DMS53 treated with DMSO at 0.1 percent for 48 hours (cell line): ENCODE measurements around the gene DCST1.

Experiments used
- DNase-seq: peaks from one replicate; lab custom pipeline; 2025; ENCODE audit not compliant: unreplicated experiment; lab: John Stamatoyannopoulos, UW

The DCST1 gene

DNA sequence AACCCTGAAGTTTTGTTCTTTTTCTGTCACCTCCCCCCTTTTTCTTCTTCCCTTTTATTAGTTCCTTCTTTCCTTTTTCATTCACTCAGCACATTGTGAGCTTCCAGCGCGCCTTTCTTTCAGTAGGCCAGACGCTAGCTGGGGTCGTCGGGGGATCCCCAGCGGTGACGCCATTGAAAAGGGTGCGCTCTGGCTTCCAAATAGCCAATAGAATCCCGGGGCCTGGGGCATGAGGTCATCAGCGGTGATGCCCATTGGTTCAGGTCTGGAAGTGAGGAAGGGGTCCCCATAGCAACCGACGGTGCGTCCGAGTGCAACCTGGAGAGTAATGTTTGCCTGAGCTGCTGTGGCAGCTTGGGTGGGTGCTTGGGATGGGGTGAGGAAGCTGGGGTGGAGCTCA is 38.1 kb downstream of the DCST1 start:
- no peak for DNase-seq

DNA sequence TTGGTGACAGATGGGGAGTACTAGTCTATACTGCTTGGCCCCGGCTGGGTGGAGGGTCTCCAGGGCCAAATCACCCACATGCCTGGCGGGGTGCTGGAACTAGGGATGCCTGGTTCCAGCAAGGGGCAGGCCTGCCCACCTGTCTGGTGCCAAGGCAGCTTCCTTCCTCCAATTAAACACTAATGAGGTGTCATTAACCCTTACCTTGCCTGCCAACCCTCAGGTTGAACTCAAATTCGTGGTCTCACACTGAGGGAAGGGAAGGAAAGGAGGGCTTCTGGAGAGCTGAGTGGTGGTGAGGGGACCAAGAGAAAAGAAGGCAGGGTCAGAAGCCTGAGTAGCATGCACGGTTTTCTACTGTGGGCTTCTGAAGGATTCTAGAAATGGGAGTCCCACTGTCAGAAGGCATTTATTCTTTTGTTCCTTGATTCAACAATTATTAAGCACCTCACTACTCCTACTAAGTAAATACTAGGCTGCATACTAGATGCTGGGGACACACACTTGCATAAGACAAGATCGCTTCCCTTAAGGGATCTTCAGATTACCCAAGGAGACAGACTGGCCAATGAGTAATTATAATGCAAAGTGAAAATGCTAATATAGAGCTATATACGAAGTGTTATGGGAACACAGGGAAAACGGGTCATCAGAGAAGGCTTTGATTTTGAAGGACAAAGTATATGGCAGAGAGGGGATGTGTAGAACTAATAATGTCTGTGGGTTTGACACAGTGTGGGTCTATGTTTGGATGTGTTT is 39.1 kb downstream of the DCST1 start:
- DNase-seq: no peak

DNA sequence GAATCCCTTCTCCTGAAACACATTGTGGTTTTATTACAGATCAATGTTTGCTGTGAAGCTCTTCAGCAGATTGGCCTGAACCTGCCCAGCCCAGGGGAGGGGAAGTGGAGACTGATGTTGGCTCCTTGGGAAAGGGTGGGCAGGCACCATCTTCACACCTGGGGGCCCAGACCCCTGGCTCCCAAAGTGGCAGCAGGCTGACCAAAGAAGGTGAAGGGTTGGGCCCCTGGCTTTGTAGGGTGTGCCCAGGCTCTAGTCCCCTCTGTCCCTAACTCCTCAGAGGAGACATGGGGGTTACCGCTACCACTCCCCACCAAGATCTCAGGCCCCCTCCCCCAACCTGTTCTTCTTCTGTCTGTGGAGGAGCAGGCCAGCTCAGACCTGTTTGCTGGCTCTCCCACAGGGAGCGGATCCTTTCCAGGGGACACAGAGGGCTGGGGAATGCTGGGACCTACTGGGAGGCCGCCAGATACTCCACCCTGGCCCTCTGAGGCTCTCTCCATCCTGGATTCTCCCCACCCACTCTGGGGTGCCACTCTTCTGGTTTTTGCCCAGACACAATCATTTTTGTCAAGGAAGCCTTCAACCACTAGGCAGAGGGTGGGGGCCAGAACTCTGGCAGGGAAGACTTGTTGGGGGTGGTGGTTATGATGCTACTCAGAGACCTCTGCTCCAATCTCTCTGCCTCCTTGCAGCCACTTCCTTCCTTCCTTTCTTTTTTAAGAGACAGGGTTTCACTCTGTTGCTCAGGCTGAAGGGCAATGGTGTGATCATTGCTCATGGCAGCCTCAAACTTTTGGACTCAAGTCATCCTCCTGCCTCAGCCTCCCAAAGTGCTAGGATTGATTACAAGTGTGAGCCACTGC is 40.0 kb downstream of the DCST1 start:
- no peak for DNase-seq

DNA sequence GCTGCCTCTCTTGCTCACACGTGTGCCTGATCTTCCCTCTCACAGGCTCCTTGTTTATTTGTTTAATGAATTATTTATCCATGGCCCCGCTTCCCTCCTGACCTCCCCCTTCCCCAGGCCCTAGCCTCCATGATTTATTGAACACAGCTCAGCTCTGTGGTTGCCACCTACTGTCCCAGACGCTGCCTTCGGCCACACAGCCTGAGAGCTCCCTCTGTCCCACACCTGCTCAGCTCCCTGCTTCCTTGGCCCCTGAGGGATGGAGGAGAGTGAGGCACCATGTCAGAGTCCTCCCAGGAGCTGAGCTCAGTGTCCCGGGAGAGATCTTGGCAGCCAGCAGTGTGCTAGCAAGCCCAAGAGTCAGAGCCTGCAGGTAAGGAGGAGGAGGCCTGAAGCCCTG is 41.9 kb downstream of the DCST1 start:
- DNase-seq: no peak

DNA sequence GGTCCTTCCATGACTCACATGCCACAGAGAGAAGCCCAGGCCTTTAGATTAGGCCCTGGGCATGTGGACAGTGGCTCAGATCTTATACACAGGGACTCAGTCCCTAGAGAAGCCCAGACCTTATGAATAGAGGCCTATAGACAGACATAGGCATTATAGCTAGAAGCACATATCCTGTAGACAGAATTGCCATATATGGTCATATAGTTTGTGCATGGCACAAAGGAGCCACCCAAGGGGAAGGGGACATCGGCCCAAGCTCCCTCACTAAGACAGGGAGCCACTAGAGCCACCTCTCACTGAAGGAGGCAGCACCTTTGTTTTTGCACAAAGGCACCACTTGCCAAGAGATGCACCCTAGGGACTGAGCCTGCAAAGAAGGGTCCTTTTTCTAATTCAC is 42.7 kb downstream of the DCST1 start:
- no peak for DNase-seq

DNA sequence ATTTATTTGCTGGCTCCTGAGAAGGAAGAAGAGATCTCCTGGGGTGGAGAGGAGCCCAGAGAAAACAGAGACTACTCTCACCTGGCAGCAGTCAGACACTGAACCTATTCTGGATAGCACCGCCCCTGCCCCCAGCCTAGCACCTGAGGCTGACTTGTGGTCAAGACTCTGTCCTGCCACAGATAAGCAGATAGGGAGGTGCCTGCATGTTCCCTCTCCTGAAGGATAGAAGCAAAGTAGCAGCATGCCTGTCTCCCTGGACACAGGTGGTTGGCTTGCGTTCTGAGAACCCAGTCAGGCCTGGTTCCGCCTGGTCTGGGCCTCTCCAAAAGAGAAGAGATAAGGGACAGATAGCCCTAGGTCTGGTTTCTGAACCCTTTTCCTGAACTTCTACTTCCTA is 43.7 kb downstream of the DCST1 start:
- DNase-seq: no peak

DNA sequence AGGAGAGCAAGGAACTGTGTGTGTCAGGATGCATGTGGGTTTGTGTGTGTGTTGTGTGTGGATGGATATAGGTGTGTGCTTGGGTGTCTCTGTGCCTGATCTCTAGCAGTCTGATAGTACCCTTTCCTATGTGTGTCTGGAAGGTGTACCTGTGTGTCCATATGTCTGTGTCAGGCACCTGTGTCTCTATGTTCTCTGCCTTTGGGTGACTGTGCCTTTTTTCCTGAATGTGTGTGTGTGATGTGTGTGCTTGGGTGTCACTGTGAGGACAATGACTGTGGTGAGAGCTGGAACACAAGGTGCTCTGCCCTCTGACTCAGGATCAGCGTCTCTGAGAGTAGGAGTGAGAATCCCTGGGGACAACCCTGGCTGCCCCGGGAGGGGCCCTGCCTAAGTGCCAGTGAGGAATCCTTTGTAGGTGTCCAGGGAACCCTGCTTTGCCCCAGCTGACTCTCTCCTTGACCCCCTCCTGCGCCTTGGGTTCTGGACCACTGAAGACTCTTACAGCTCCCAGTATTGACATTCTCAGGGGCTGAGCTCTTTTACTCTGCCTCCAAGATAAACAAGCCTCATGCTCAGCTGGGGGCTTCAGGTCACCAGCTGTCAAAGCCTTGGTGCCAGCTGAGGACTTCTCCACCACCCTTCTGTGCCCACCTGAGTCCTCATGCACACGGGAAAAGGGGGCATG is 44.3 kb downstream of the DCST1 start:
- no peak for DNase-seq

DNA sequence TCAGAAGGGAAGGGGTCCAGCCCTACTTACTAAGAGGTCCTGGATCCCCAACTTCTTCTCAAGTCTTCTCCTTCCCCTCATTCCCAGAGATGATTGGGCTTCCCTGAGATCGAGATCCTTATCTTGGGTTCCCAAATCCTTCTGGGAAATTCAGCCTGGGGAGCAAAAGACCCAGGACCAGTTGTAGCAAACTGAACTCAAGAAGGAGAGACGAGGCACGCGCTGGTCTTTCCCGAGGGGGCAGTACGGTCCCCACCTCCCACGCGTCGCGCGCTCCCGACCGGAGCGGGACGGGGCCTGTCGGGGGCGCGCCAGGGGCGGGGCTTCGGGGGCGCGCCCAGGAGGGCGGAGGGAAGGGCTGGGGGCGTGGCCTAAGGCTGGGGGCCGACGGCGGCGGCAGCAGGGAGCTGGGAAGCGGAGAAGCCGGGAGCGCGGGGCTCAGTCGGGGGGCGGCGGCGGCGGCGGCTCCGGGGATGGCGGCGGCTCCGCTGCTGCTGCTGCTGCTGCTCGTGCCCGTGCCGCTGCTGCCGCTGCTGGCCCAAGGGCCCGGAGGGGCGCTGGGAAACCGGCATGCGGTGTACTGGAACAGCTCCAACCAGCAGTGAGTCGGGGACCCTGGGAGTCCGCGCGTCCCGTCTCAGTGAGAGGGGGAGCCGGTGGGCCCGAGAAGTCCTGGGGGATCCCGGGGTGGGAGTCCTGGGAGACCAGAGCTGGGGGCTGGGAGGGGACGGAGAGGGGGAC is 45.0 kb downstream of the DCST1 start, which contains the start of gene EFNA3:
TSS of gene EFNA3 (plus strand) at position 369 of the 741 bp plus-strand sequence. CDS start at position 474, 105 bp downstream.
- DNase-seq: peak; percentile 8

DNA sequence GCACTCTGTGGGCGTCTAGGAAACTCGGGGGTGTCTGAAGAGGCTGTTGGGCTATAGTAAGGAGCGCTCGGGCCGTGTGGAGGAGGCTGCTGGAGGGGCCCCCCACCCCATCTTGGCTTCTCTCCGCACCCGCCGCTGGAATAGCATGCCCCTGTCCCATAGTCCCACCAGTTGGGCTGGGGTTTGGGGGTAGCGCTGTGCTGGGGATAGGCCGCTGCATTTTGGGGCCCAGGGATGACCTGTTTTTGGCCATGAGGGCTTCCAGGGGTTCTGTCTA is 45.5 kb downstream of the DCST1 start:
- peak; percentile 25 for DNase-seq

DNA sequence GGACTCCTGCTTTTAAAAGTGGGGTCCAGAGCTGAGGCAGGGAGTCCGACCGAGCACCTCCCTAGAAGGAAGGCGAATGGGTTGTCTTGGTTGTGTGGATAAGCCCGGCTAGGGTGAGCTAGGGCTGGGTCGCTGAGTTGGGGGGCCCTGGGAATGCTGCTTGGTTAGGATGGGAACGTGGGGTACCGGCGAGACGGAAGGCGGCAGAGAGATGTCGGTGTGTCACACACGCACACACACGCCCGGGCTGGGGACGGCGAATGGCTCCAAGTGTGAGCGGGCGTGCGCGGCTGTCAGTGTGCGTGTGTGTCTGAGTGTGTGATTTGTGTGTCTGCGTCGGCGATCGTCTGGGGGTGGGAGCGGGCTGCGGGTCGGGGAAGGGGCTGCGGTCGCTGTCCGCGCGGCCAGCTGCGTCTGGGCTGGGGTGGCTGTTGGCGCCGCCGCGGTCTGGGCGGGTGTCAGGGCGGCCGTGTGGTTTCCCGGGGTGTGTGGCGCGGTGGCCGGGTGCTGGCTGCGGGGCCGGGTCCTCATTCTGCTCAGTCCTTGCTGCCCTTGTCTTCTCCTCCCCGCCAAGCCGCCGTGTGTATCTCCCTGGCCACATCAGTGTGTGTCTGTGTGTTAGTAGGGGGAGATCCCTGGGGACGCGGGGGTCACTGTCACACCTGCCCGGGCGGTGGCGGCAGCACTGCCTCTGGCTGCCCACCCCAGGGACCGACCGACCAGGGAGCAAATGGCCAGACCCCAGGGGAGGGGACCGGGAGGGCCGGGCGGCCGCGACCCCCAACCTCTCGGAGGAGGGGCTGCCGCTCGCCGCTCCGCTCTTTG is 46.1 kb downstream of the DCST1 start:
- peak; percentile 11 for DNase-seq

DNA sequence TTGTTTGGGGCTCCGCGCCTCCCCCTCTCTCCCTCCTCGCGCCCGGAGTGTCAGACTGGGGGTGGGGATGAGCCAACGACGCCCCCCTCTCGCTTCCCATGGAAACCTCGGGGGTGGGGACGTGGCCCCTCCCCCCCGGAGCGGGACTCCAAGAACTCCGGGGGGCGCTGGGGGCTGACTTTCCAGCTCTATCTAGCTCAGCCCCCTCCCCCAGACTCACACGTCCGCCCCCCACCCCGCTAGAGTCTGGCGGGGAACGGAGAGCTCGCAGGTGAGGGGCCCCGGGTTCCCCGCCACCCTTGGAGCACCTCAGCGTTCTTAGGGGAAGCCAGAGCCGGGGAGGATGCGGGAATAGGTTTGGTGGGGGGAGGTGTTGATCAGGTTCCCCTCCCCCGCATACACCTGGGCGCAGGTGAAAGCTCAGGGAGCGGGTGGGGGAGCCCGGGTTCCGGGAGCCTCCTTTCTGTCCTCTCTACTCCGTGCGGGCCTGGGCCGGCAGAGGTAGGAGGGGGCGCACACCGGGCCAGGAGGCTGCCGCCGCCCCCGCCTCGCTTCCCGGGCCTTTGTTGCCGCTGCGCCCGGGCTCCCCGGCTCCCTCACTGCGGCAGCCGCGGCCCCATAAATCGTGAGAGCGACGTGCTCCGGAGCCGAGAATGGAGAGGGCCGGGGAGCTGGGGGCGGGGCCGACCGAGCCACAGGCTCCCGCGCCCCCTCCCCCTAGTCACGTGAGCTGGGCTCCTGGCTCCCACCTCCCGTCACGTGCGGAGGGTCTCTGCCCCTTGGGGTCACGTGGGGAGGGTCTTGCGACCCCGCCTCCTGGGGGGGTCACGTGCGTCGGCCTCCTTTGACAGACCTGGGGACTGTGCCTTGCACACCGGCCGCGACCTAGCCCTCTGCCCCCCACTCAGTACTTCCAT is 46.9 kb downstream of the DCST1 start:
- DNase-seq: peak; percentile 22

DNA sequence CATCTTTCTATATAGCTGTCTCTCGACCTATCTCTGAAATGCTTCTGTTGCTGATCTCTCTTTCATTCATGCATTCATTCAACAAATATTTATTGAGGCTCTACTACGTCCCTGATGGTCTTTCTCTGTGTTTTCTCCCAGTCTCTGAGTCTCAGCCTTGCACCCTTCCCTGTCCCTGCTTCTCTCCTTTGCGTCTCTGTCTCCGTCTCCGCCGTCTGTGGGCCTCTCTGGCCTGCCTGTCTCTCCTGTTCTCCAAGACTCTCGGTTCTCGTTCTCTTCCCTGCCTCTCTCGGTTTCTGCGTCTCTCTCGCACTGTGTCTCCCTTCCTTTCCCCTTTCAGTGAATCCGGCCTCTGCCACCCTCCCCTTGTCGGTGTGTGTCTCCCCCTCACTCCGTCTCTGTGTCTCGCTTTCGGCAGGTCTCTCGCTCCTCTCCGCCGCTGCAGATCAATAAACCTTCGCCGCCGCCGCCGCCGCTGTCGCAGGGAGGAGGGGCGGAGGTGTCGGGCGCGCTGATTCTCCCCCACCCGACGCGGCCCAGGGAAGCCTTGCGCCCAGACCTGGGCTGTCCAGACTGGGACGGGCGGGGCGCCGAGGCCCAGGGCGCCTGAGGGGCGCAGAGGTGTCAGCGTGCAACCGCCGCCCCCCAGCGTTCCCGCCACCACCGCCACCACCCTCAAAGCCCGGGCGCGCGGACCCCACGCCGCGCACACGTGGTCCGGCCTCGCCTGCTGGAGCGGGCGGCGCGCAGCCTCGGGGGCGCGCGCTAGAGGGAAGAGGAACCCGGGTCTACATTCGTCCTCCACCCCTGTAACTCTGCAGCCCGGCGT is 48.1 kb downstream of the DCST1 start:
- peak; percentile 33 for DNase-seq

DNA sequence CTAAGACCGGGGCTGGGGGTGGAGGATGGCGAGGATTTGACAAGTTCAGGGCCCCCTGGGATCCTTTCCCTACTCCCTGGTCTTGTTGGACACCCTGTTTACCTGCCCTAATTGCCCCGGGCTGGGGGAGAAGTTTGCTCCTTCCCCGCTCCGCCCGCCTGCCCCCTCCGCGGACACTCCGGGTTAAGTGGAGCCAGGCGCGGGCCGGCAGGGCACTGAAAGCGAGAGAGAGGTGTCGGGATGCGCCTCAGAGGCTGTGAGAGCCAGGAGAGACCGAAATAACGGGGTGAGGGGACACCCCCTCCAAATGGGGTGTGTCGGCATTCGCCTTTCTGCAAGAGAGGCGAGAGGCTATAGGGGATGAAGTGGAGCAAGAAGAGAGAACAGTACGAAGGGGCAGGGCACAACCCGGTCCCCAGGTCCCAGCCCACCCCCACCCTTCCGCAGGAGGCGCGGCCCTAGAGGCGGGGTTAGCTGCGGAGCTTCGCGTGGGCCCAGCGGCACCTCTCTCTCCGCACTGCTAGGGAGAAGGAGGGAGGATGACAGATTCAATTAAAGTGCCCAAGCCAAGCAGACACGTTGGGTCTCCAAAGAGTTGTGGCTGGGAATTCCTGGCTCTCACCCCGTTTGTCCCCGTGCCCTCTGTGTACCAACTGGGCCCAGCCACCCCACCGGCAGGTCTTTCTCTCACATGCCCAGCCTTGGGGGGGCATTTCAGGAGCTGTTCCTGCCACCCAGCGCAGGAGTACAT is 48.9 kb downstream of the DCST1 start:
- peak; percentile 22 for DNase-seq

DNA sequence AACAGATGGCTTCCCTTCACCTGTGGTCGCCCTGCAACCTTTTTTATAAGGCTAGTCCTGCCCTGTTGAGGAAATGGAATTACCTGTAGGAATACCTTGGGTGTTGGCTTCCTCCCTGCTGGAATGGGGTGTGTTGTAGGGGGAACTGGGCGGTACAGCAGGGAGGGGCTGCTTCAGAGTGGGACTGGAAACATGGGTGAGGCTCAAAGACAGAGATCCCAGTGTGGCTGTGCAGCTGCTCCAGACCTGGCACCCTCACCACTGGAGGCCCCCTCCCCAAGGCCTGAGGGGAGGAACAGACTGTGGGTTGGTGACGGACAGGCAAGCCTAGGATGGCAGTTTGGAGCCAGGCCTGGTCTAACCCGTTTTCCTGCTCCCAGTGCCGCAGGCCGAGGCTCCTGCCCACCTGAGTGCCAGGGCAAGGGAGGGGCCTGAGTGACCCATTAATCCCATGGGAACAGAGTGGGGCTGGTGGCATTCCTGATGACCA is 49.5 kb downstream of the DCST1 start:
- DNase-seq: no peak

DNA sequence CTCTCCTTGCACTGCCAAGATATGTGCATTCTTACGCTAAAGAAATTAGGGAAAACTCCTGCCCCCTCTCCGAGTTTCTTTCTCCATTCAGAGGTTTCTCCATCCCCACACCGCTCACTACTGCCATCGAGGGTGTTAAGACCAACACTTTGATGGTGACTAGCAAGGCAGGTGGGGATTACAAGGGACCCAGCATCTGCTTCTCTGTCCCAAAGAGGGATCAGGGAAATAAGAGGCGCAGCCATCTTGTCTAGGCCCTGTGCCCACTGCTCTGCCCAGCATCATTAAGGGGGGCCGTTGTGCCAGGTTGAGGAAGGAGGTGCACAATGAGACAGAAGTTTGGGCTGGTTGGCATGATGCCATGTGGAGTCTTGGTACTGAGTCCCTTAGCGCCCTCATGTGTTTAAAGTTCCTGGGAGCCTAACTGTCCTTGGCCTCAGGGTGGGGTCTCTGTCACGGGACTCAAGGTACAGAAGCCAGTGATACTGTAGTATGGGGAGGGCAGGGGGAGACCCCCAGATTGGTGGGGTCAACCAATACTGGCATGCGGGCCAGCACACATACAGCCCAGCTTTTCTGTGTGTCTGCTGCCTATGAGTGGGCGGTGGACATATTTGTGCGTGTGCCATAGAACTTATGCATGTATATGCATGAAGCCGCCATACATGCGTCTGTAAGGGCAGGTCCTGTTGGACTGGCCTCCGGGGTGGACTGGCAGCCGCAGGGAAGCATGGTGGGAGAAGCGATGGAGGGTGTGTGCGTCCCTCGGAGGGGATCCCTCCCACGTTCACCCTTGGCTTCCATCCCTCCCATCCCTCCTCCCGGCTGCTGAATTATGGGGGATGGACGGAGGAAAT is 50.5 kb downstream of the DCST1 start:
- DNase-seq: no peak

DNA sequence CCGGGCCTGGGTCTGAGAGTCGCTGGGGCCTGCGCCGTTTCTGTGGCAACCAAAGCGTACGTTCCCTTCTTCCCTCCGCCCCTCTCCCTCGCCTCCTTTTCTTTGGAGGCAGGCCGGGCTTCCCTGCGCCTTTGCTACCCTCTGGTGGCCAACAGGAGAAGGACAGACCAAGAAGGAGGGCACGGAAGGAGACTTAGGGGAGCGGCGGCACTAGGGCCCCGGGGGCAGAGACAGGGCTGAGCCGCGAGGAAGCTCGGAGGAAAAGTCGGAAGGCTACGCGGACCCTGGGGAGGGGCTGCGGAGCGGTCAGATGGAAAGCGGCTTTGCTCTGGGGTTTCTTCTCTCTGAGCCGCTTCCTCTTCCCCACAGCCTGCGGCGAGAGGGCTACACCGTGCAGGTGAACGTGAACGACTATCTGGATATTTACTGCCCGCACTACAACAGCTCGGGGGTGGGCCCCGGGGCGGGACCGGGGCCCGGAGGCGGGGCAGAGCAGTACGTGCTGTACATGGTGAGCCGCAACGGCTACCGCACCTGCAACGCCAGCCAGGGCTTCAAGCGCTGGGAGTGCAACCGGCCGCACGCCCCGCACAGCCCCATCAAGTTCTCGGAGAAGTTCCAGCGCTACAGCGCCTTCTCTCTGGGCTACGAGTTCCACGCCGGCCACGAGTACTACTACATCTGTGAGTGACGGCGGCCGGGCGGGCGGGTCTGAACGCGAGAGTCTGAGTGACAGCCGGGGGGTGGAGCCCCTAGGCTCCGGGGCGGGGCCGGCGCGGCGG is 51.3 kb downstream of the DCST1 start:
- DNase-seq: peak; percentile 93
